IPS-18c (cell line): ENCODE data around the gene COG2.
"Not testable (repeated sequence)": the region's sequence is repeated elsewhere in the genome, so short reads cannot be mapped to it uniquely, and the experiment has no call there.

ENCODE experiments used
- H3K4me3 ChIP-seq: 2 replicates; pipeline ENCODE4 v1.7.0; 2013; ENCODE audit warnings: low read depth, mild to moderate bottlenecking, low read length, moderate library complexity; ENCODE audit not compliant: insufficient read depth
- H3K9me3 ChIP-seq: one replicate; pipeline ENCODE4 v1.6.1; 2013; ENCODE audit warnings: mild to moderate bottlenecking, low read length, moderate library complexity; ENCODE audit not compliant: control insufficient read depth, insufficient read depth

The COG2 gene

GRCh38 chr1:230647321-230647720 lies 5.0 kb downstream of the COG2 start:
- Histone ChIP-seq H3K9me3 (no peaks in the 10 kb centered on the region), H3K4me3 (no peak overlapping the region)

DNA sequence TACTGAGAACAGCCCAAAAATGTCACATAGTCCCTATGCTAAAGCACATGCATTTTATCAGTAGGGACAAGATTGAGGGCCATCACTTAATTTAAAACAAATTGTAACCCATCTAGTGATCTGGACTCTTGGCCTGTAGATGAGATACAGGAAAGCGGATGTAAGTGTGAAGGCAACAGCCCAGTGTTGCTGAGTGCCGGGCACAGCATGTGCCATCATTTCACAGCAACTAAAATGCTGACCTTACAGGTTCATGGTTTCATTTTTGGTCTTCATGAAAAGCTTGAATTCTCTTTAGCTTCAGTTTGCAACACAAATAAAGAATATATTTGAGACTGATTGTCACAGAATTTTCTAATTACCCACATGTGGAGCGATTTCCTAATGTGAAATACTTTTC lies 5.8 kb downstream of the COG2 start:
- no peak overlapping the region for H3K4me3 ChIP-seq

DNA sequence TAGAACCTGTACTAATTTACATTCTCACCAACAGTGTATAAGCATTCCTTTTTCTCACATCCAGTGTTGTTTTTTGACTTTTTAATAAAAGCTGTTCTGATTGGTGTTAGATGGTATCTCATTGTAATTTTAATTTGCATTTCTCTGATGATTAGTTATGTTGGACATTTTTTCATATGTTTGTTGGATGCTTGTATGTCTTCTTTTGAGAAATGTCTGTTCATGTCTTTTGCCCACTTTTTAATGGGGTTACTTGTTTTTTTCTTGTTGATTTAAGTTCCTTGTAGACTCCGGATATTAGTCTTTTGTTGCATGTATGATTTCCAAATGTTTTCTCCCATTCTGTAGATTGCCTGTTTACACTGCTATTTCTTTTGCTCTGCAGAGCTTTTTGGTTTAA lies 8.0 kb downstream of the COG2 start:
- Histone ChIP-seq H3K9me3 (no peaks in the 10 kb centered on the region), H3K4me3 (no peak overlapping the region)

More for the DNA sequence above, 5.8 kb downstream of the COG2 start:
- no peaks in the 10 kb centered on the region for H3K9me3 ChIP-seq

GRCh38 chr1:230651235-230651634 lies 9.0 kb downstream of the COG2 start:
- Histone ChIP-seq H3K9me3 (no peaks in the 10 kb centered on the region), H3K4me3 (no peak overlapping the region)

DNA sequence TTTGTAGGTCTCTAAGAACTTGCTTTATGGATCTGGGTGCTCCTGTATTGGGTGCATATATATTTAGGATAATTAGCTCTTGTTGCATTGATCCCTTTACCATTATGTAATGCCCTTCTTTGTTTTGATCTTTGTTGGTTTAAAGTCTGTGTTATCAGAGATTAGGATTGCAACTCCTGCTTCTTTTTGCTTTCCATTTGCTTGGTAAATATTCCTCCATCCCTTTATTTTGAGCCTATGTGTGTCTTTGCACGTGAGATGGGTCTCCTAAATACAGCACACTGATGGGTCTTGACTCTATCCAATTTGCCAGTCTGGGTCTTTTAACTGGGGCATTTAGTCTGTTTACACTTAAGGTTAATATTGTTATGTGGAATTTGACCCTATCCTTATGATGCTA lies 14.4 kb downstream of the COG2 start:
- not testable (repeated sequence) for H3K4me3 ChIP-seq, H3K9me3 ChIP-seq

DNA sequence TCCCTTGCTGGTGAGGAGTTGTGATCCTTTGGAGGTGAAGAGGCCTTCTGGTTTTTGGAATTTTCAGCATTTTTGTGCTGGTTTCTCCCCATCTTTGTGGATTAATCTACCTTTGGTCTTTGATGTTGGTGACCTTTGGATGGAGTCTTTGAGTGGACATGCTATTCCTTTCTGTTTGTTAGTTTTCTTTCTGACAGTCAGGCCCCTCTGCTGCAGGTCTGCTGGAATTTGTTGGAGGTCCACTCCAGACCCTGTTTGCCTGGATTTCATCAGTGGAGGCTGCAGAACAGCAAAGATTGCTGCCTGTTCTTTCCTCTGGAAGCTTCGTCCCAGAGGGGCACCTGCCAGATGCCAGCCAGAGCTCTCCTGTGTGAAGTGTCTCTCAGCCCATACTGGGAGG lies 15.8 kb downstream of the COG2 start:
- not testable (repeated sequence) for H3K9me3 ChIP-seq, H3K4me3 ChIP-seq

GRCh38 chr1:230658691-230659090 lies 16.4 kb downstream of the COG2 start:
- no peak overlapping the region for H3K4me3 ChIP-seq
- H3K9me3 ChIP-seq: no peaks in the 10 kb centered on the region

- no peaks in the 10 kb centered on the region for H3K9me3 ChIP-seq
- H3K4me3 ChIP-seq: no peak overlapping the region
Observed at GRCh38 chr1:230661976-230662375, 19.7 kb downstream of the COG2 start.

DNA sequence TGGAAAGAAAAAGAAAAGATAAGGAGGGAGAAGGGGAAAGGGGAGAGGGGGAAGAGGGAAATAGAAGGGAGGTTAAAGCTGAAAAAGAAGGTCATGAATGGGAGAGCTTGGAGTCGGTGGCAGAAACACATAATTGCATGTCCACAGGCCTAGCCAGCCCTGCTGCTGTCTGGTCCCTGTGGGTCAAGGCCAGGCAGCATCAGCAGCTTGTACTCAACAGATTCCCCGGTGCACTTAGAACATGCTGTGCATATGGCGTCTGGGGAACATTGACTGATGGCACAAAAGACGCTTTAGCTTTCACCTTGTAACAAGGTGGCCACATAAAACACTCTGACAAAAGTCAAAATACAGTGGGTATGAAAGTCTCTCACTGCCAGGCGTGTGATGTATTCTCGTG lies 25.9 kb downstream of the COG2 start:
- Histone ChIP-seq H3K4me3 (no peak overlapping the region), H3K9me3 (no peaks in the 10 kb centered on the region)

DNA sequence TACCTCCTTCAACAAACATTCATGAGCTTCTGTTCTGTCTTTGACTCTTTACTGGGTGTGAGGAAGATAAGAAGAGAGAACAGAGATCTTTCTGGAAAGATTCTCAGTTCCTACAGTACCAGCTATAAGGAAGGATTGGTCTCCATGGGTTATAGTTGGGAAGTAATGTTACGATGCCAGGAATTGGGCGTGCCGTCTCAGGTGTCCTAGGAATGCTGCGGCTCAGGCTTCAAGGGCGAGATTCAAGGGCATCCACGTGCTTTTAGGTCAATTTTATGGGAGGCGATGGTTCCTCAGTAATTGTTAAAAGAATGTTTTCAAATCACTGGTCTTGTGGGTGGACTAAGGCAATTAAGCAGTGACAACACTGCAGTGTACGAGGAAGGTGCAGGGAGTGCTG lies 27.3 kb downstream of the COG2 start:
- no peaks in the 10 kb centered on the region for H3K9me3 ChIP-seq
- no peak overlapping the region for H3K4me3 ChIP-seq

DNA sequence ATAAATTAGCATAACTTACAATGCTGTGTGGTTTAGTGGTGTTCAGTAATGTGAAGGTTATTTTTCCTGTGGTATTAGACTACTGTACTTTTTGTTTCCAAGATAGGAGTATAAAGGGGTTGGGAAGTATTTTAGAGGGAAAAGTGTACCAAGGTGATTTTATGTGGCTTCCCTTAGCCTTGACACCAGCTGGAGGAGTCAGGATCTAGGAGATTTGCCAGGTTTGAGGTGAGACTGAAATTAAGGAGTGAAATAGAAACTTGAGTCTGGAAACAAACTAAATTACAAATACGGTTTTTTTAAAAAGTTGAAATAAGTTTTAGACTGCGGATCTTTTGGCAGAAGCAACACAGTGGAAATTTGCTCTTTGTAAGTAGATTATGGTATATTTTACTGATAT lies 32.3 kb downstream of the COG2 start:
- Histone ChIP-seq H3K9me3 (no peaks in the 10 kb centered on the region), H3K4me3 (no peak overlapping the region)

DNA sequence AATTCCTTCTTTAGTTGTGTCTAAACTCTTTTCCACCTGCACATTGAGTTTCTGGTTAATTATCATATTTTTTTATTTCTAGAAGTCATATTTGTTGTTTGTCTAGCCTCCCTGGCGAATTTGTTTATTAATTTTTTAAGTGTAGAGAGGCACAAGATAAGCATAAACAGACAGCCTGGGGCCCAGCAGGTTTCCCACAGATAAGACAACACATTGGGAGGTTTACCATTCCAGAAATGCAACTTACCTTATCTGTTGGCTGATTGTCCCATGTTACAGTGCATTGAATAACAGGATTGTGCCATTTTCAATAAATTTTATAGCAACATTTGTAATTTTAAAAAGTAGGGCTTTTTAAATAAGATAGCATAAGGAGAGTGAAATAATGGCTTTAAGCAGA lies 34.9 kb downstream of the COG2 start:
- H3K9me3 ChIP-seq: no peaks in the 10 kb centered on the region
- no peak overlapping the region for H3K4me3 ChIP-seq

GRCh38 chr1:230679192-230679591 lies 36.9 kb downstream of the COG2 start:
- Histone ChIP-seq H3K9me3 (no peaks in the 10 kb centered on the region), H3K4me3 (no peak overlapping the region)

DNA sequence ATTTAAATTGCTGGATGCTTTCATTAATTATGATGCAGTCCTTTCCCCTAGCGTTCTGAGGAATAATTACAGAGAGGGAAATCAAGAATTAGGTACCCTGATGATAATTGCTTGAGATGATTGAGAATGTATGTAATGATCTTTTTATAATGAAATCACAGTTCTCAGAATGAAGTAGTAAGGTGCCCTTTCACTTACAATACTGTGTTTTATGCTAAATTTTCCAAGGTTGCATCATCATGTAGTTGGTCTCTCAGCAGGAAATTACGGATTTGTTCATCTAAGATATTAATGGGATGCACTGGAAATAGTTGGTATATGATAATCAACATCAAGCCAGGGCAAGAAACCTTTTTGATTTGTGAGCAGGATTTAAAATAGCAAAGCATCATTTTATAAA lies 37.5 kb downstream of the COG2 start:
- Histone ChIP-seq H3K9me3 (no peaks in the 10 kb centered on the region), H3K4me3 (no peak overlapping the region)

GRCh38 chr1:230680300-230681025 lies 38.2 kb downstream of the COG2 start:
- no peak overlapping the region for H3K4me3 ChIP-seq
- no peaks in the 10 kb centered on the region for H3K9me3 ChIP-seq

DNA sequence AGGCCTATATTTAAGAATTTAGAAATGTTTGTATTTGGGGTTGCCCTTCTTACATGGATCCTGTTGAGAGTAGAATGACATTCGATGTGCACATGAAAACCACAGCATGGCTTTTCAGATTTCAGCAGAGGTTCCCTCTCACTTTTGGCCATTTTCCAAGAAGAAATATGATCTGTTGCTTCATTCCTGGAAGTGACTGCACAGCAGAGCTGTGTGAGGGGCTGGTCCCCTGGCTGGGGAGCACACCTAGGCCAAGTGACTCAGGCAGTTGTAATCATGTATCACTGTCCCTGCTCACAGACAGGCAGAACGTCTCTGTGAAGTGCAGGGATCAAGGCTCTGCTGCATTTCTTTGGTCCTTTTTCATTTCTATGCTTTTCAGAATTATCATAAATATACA lies 39.3 kb downstream of the COG2 start:
- Histone ChIP-seq H3K9me3 (no peaks in the 10 kb centered on the region), H3K4me3 (no peak overlapping the region)

- Histone ChIP-seq H3K4me3 (no peak overlapping the region), H3K9me3 (no peaks in the 10 kb centered on the region)
Observed at GRCh38 chr1:230682274-230682673, 40.0 kb downstream of the COG2 start.

DNA sequence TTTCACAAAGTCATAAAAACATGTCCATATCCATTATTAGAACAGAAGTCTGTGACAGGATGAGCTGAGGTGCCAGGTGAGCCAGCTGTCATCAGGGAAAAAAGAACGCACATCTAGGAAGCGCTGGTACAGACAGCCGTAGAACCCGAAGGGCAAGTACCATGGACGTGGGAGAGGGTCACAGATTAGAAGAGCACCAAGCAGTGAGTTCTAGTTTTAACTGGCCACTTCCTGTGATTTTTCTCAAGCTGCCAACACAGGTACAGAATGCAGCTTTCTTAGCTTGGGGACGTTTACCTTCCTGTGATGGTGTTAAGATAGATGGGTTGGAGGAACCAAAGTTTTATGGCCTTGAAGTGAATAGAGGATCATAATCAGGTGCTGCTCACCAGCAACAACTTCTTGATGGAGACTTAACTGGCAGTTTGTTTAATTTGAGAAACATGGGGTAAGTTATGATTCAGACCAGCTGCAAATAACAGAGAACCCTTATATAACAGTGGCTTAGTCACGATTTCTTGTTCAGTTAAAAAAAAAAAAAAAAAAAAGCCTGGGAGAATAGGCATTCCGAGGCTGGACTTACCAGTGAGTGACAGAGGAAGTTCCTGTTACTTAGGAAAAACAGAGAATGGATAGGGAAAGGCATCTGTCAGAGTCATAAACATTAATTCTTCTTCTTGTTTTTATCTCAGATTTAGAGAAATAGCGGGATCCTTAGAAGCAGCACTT lies 40.8 kb downstream of the COG2 start:
- no peak overlapping the region for H3K4me3 ChIP-seq
- H3K9me3 ChIP-seq: no peaks in the 10 kb centered on the region

DNA sequence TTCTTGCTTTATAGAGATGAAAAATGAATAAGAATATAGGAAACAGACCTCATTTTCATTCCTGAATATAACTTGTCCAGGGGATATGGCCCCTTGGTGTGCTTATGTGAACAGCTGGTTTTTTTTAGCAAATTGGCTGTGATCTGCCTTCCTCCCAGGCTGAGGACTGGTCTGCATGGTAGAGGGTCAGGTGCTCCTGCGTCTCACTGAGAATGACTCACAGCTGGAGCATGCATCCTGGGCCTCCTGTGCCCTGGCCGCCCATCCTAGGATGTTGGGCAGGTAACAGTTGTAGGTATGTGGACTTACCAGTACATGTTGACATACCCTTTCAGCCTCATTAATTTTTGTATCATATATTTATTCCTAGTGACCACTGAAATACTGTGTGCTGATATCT lies 41.9 kb downstream of the COG2 start:
- Histone ChIP-seq H3K4me3 (no peak overlapping the region), H3K9me3 (no peaks in the 10 kb centered on the region)
